H1 (cell line): ENCODE data around the gene ANP32B. TPM values are rescaled to one million over a fixed set of nuclear protein-coding genes. Genes with fewer than 3 reads are reported as not detected.

Experiments
- RNF2 ChIP-seq: fragments of 200-900, 300-1000 bp; sonication (generic); IDR thresholded peaks from 2 replicates; pipeline ENCODE4 v1.7.1; 2016; ENCODE audit warnings: borderline replicate concordance, low read depth, mild to moderate bottlenecking, antibody characterized with exemption, low read length; ENCODE audit not compliant: poor library complexity, severe bottlenecking; ENCODE audit errors: missing control alignments
- SUZ12 ChIP-seq: fragments of 200-600 bp; sonication (generic); IDR thresholded peaks from 2 replicates; pipeline ENCODE4 v1.6.1; 2012; ENCODE audit warnings: mild to moderate bottlenecking, inconsistent platforms, low read length, moderate library complexity, mixed read lengths
- polyA plus RNA-seq, 7 experiments: library from polyadenylated mRNA; depleted of rRNA in 3 of 7; stranded (reverse) in 5 of 7; unstranded in 2 of 7; fragments of >200 nt in 5 of 7; fragments of 200-250 nt in 2 of 7; gene quantifications; 1 replicate in 5 of 7; 2 replicates in 1 of 7; 4 replicates in 1 of 7; pipeline versions ENCODE4 v1.2.1 to v1.2.3, GENCODE V29; 2011 to 2013; ENCODE audit warnings: missing spikeins in 2 of 7, mixed read lengths in 2 of 7
- total RNA-seq: library from RNA; stranded (reverse); fragmentation: NEBNext Ultra II Directional; extraction: Animal tissue kit (Norgen Biotek cat#: 25700); gene quantifications from 2 replicates; pipeline ENCODE4 v1.2.1, GENCODE V29; 2021

The ANP32B gene
- total and polyA plus RNA-seq, 2 of the 8 experiments (the other 6 are each of a cell fraction or from before 2014, with no cell fraction given): 7.6 to 88.1 TPM

- TF ChIP-seq RNF2 (no peak), SUZ12 (no peak)
Measured at GRCh38 chr9:97987487-97987886, 4.3 kb downstream of the ANP32B start (continued).
